ENCODE data around the gene ASB18. TPM values are rescaled to one million over a fixed set of nuclear protein-coding genes. Genes with fewer than 3 reads are reported as not detected.

ASB18 gene
- total RNA-seq, 1 experiment from 2014 or later = not detected

- H3K4me1 Mint-ChIP-seq (ENCODE audit: insufficient read depth, unreplicated experiment) = no peaks in the 10 kb centered on the region
- CTCF ChIA-PET = interaction anchor here (0.6 kb wide), 1 partner anchor 1351 kb away, joined by 3 read pairs; no protein-coding TSS in a partner anchor
- no TSS peak for BruUV-seq (replicated peaks)
- no peak overlapping the region for H3K4me3 Mint-ChIP-seq (ENCODE audit: unreplicated experiment)
- H3K36me3 Mint-ChIP-seq (ENCODE audit: insufficient read depth, unreplicated experiment) = peaks cover 6% of the 10 kb centered on the region
- intact Hi-C loops (cut with micrococcal nuclease) = no loop called here
- TF ChIP-seq CTCF (IDR thresholded peaks at IDR 0.05; ENCODE audit: unreplicated experiment) = no peak
- POLR2A ChIA-PET = interaction anchor here (0.7 kb wide), 1 partner anchor 252 kb away, joined by 3 read pairs; no protein-coding TSS in a partner anchor
- H3K9me3 Mint-ChIP-seq (ENCODE audit: unreplicated experiment) = no peaks in the 10 kb centered on the region
- H3K27me3 Mint-ChIP-seq (ENCODE audit: insufficient read depth, unreplicated experiment) = peaks cover 30% of the 10 kb centered on the region
- DNase-seq (ENCODE audit: unreplicated experiment) = no peak
- H3K27ac Mint-ChIP-seq (ENCODE audit: low read depth, unreplicated experiment) = no peak overlapping the region
These were observed 44.8 kb downstream of the ASB18 start for GRCh38 chr2:236219411-236219810.

DNA sequence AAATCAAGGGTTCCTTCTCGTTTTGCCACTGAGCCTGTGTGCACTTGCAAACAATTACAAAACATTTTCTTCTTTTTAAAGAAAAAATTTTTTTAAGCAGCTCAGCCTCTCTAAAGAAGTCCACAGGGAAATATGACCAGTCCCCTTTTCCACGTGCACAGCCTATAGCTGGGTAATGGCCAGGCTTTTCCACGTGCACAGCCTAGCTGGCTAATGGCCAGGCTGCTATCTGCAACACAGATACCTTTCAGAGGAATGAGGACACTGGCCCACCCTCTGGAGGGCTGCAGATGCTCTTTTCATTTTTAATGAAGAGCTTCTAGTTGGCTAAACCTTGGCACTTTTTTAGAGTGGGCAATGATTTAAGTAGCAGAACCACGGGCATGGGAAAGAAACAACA lies 46.3 kb downstream of the ASB18 start:
- TF ChIP-seq CTCF (IDR thresholded peaks at IDR 0.05; ENCODE audit: unreplicated experiment) = no peak
- H3K4me3 Mint-ChIP-seq (ENCODE audit: unreplicated experiment) = no peak overlapping the region
- CTCF ChIA-PET = no interaction called here
- intact Hi-C loops (cut with micrococcal nuclease) = no loop called here
- H3K36me3 Mint-ChIP-seq (ENCODE audit: insufficient read depth, unreplicated experiment) = peaks cover 6% of the 10 kb centered on the region
- H3K4me1 Mint-ChIP-seq (ENCODE audit: insufficient read depth, unreplicated experiment) = no peaks in the 10 kb centered on the region
- DNase-seq (ENCODE audit: unreplicated experiment) = no peak
- POLR2A ChIA-PET = no interaction called here
- no TSS peak for BruUV-seq (replicated peaks)
- no peaks in the 10 kb centered on the region for H3K9me3 Mint-ChIP-seq (ENCODE audit: unreplicated experiment)
- H3K27me3 Mint-ChIP-seq (ENCODE audit: insufficient read depth, unreplicated experiment) = peaks cover 30% of the 10 kb centered on the region
- H3K27ac Mint-ChIP-seq (ENCODE audit: low read depth, unreplicated experiment) = no peak overlapping the region

DNA sequence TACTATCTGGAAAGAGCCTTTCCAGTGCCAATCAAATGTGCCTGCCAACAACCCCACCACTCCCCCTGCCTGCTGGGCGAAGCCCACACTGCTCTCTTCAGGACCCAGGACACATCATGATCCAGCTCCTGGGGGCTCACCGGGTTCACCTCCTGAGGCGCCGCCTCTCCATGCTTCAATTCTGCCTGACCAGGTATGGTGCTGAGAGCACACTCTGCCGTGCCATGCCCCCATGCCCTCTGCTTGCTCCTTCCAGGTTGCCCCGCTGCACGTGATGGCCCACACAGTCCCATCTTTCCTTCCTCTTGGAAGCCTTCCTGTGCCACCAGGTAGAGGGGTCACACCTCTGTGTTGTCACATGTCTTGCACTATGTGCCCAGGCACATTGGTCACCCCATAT lies 47.5 kb downstream of the ASB18 start:
- BruUV-seq (replicated peaks) = no TSS peak
- H3K36me3 Mint-ChIP-seq (ENCODE audit: insufficient read depth, unreplicated experiment) = peaks cover 6% of the 10 kb centered on the region
- POLR2A ChIA-PET = no interaction called here
- H3K27me3 Mint-ChIP-seq (ENCODE audit: insufficient read depth, unreplicated experiment) = peaks cover 28% of the 10 kb centered on the region
- intact Hi-C loops (cut with micrococcal nuclease) = no loop called here
- H3K4me1 Mint-ChIP-seq (ENCODE audit: insufficient read depth, unreplicated experiment) = no peaks in the 10 kb centered on the region
- CTCF ChIA-PET = no interaction called here
- H3K4me3 Mint-ChIP-seq (ENCODE audit: unreplicated experiment) = no peak overlapping the region
- no peak for DNase-seq (ENCODE audit: unreplicated experiment)
- no peak for TF ChIP-seq CTCF (IDR thresholded peaks at IDR 0.05; ENCODE audit: unreplicated experiment)
- no peak overlapping the region for H3K27ac Mint-ChIP-seq (ENCODE audit: low read depth, unreplicated experiment)
- no peaks in the 10 kb centered on the region for H3K9me3 Mint-ChIP-seq (ENCODE audit: unreplicated experiment)

GRCh38 chr2:236215761-236216333 lies 48.4 kb downstream of the ASB18 start:
- H3K4me3 Mint-ChIP-seq (ENCODE audit: unreplicated experiment) = no peak overlapping the region
- no peaks in the 10 kb centered on the region for H3K9me3 Mint-ChIP-seq (ENCODE audit: unreplicated experiment)
- no peak for DNase-seq (ENCODE audit: unreplicated experiment)
- peaks cover 6% of the 10 kb centered on the region for H3K36me3 Mint-ChIP-seq (ENCODE audit: insufficient read depth, unreplicated experiment)
- POLR2A ChIA-PET = no interaction called here
- intact Hi-C loops (cut with micrococcal nuclease) = no loop called here
- no peak for TF ChIP-seq CTCF (IDR thresholded peaks at IDR 0.05; ENCODE audit: unreplicated experiment)
- CTCF ChIA-PET = interaction anchor here (0.6 to 0.7 kb wide), 2 partner anchors 199 to 408 kb away, joined by 3 to 4 read pairs; no protein-coding TSS in a partner anchor
- BruUV-seq (replicated peaks) = no TSS peak
- no peaks in the 10 kb centered on the region for H3K4me1 Mint-ChIP-seq (ENCODE audit: insufficient read depth, unreplicated experiment)
- peaks cover 20% of the 10 kb centered on the region for H3K27me3 Mint-ChIP-seq (ENCODE audit: insufficient read depth, unreplicated experiment)
- no peak overlapping the region for H3K27ac Mint-ChIP-seq (ENCODE audit: low read depth, unreplicated experiment)

Measured in MCF 10A (cell line).